GM13976 (cell line): Measurements from ENCODE around the gene DCPS.
"Not testable (repeated sequence)": the region's sequence is repeated elsewhere in the genome, so short reads cannot be mapped to it uniquely, and the experiment has no call there.

Experiments used
- DNase-seq: peaks from one replicate; pipeline ENCODE4 v3.0.0; 2012; ENCODE audit warnings: low spot score
- in situ Hi-C: fragments of 300-500 bp; cut with MboI; formaldehyde crosslinking; loops from one replicate; pipeline ENCODE4 v1.12.0; 2022; ENCODE audit warnings: low sequenced_read_pairs, mixed read lengths, inconsistent platforms; ENCODE audit not compliant: unreplicated experiment
- TF ChIP-seq, protein P1 (sequence below): IDR thresholded peaks from 2 replicates; pipeline ENCODE4 v1.5.1; 2012; ENCODE audit warnings: borderline replicate concordance, mild to moderate bottlenecking; ENCODE audit not compliant: insufficient read depth; ENCODE audit errors: extremely low read depth, missing control alignments, control extremely low read depth

DCPS gene

GRCh38 chr11:126363706-126364248, 59.9 kb downstream of the DCPS start:
- TF ChIP-seq, protein P1, sequence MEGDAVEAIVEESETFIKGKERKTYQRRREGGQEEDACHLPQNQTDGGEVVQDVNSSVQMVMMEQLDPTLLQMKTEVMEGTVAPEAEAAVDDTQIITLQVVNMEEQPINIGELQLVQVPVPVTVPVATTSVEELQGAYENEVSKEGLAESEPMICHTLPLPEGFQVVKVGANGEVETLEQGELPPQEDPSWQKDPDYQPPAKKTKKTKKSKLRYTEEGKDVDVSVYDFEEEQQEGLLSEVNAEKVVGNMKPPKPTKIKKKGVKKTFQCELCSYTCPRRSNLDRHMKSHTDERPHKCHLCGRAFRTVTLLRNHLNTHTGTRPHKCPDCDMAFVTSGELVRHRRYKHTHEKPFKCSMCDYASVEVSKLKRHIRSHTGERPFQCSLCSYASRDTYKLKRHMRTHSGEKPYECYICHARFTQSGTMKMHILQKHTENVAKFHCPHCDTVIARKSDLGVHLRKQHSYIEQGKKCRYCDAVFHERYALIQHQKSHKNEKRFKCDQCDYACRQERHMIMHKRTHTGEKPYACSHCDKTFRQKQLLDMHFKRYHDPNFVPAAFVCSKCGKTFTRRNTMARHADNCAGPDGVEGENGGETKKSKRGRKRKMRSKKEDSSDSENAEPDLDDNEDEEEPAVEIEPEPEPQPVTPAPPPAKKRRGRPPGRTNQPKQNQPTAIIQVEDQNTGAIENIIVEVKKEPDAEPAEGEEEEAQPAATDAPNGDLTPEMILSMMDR: no peak

GRCh38 chr11:126364735-126365134, 60.9 kb downstream of the DCPS start:
- DNase-seq, in situ Hi-C loops: not testable (repeated sequence)

More at GRCh38 chr11:126363706-126364248, 59.9 kb downstream of the DCPS start:
- no peak for DNase-seq
- in situ Hi-C loops: no loop called here

GRCh38 chr11:126365508-126365907, 61.6 kb downstream of the DCPS start:
- in situ Hi-C loops, DNase-seq: not testable (repeated sequence)

GRCh38 chr11:126366064-126366822, 62.4 kb downstream of the DCPS start:
- in situ Hi-C loops: no loop called here
- no peak for DNase-seq
- TF ChIP-seq, protein P1: no peak

- DNase-seq, in situ Hi-C loops: not testable (repeated sequence)
Observed at GRCh38 chr11:126366823-126367654, 63.2 kb downstream of the DCPS start.

DNA sequence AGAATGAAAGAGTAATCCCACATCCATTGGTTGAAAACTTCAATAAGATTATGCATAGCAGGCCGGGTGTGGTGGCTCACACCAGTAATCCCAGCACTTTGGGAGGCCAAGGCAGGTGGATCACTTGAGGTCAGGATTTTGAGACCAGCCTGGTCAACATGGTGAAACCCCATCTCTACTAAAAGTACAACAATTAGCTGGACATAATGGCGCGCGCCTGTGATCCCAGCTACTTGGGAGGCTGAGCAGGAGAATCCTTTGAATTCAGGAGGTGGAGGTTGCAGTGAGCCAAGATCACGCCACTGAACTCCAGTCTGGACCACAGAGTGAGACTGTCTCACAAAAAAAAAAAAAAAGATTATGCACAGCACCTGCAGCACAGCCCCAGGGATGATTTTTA, 63.9 kb downstream of the DCPS start:
- DNase-seq, in situ Hi-C loops: not testable (repeated sequence)

- DNase-seq: not testable (repeated sequence)
Observed at GRCh38 chr11:126368336-126369119, 64.7 kb downstream of the DCPS start.

DNA sequence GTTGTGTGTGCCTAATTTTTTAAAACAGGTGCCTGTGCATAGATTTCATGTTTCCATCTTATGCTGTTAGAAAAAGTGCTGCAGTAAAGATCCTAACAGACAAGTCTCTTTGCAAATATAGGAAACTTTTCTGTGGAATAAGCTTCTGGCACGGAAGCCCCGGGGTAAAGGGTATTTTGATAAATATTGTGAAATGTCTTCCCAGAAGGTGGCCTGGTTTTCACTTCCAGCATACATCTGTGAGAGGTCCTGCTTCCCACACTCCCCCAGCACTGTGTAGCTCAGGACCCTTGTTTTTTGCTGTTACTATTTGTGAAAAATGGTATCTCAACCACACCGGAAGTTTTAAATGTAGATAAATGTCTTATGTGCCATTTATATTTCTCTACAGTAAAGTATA, 66.2 kb downstream of the DCPS start:
- in situ Hi-C loops: no loop called here
- TF ChIP-seq, protein P1: no peak
- DNase-seq: no peak

More at GRCh38 chr11:126368336-126369119, 64.7 kb downstream of the DCPS start:
- in situ Hi-C loops: not testable (repeated sequence)

- TF ChIP-seq, protein P1: no peak
- no peak for DNase-seq
- in situ Hi-C loops: no loop called here
Observed at GRCh38 chr11:126371595-126371994, 67.7 kb downstream of the DCPS start.

DNA sequence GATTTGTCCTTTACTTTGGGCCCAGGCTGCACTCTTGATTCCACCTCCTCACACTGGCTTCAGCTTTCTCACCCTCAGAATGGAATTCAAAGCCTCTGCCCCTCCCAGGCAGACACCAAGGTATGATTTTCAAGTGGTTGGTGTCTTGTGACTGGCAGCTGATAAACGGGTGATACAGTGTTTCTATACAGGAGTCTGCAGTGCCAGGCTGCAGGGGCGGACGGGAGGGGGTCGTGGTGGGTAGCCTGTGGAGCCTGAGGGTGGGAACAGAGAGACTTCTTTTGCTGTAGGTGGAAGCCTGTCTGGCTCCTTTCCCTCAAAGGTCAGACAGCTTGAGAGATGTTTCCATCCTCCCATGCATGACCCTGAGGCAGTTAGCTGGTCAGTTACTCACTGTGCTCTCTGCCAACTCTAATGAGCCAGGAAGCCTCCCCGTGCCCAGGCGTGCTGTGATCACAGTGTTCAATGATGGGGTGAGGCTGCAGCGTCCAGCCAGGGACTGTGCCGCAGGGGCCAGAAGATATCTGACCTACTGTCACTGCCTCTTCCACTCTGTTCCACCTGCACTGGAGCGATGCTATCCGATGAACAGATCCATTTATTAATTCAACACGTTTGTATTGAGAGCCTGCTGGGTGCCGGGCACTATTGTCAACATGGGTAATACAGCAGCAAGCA, 69.7 kb downstream of the DCPS start:
- in situ Hi-C loops, DNase-seq: not testable (repeated sequence)

- in situ Hi-C loops, DNase-seq: not testable (repeated sequence)
Observed at GRCh38 chr11:126374562-126375300, 70.9 kb downstream of the DCPS start.
